Mucosa of stomach (tissue), 1 donor: ENCODE results near the gene TAS2R42.

Experiments used
- H3K27me3 ChIP-seq: one replicate; pipeline ENCODE4 v1.7.0; 2013; ENCODE audit warnings: mild to moderate bottlenecking, low read length; ENCODE audit not compliant: control insufficient read depth, insufficient read depth
- H3K36me3 ChIP-seq: one replicate; pipeline ENCODE4 v1.7.0; 2013; ENCODE audit warnings: low read length; ENCODE audit not compliant: control insufficient read depth, insufficient read depth
- H3K4me1 ChIP-seq: one replicate; pipeline ENCODE4 v1.7.0; 2013; ENCODE audit warnings: mild to moderate bottlenecking, low read length; ENCODE audit not compliant: control insufficient read depth, insufficient read depth
- H3K4me3 ChIP-seq: one replicate; pipeline ENCODE4 v1.7.0; 2013; ENCODE audit warnings: low read length
- H3K9ac ChIP-seq: one replicate; pipeline ENCODE4 v1.7.0; 2013; ENCODE audit warnings: mild to moderate bottlenecking, low read length, moderate library complexity
- H3K9me3 ChIP-seq: one replicate; pipeline ENCODE4 v1.7.0; 2013; ENCODE audit warnings: mild to moderate bottlenecking, low read length, moderate library complexity; ENCODE audit not compliant: control insufficient read depth
- donor health status: Pancreatic carcinoma.

Gene TAS2R42

DNA sequence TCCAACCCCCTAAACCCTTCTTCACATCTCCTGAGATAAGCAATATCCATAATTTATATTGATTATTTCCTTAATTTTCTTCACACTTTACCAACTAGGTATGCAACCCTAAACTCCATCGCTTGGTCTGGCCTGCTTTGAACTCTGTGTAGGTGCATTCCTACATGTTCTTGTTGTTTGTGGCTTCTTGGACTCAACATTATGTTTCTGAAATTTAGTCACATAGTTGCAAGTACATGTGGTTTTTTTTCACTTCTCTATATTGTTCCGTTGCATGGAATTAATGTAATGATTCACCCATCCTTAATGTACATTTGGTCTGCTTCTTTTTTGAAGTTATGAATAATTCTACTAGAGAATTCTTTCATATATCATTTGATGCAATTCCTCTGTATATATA is 50.7 kb downstream of the TAS2R42 start:
- Histone ChIP-seq H3K36me3 (no peaks in the 10 kb centered on the region), H3K27me3 (no peaks in the 10 kb centered on the region), H3K9me3 (no peaks in the 10 kb centered on the region), H3K4me3 (no peak overlapping the region), H3K9ac (no peak overlapping the region), H3K4me1 (no peaks in the 10 kb centered on the region)
